Activated naive CD8-positive, alpha-beta T cell (primary cell): ENCODE results near the gene ATG2B.

ENCODE experiments used
- H3K27ac Mint-ChIP-seq: one replicate; pipeline ENCODE4 v1.8.0; 2021; ENCODE audit warnings: mixed read lengths
- H3K27me3 Mint-ChIP-seq: one replicate; pipeline ENCODE4 v1.8.0; 2021; ENCODE audit warnings: mixed read lengths
- H3K36me3 Mint-ChIP-seq: one replicate; pipeline ENCODE4 v1.8.0; 2021; ENCODE audit warnings: mixed read lengths
- H3K4me1 Mint-ChIP-seq: one replicate; pipeline ENCODE4 v1.8.0; 2021; ENCODE audit warnings: low read depth, mixed read lengths
- H3K4me3 Mint-ChIP-seq: one replicate; pipeline ENCODE4 v1.8.0; 2021; ENCODE audit warnings: mild to moderate bottlenecking, mixed read lengths
- H3K9me3 Mint-ChIP-seq: one replicate; pipeline ENCODE4 v1.8.0; 2021; ENCODE audit warnings: low read depth, mixed read lengths

ATG2B gene, protein sequence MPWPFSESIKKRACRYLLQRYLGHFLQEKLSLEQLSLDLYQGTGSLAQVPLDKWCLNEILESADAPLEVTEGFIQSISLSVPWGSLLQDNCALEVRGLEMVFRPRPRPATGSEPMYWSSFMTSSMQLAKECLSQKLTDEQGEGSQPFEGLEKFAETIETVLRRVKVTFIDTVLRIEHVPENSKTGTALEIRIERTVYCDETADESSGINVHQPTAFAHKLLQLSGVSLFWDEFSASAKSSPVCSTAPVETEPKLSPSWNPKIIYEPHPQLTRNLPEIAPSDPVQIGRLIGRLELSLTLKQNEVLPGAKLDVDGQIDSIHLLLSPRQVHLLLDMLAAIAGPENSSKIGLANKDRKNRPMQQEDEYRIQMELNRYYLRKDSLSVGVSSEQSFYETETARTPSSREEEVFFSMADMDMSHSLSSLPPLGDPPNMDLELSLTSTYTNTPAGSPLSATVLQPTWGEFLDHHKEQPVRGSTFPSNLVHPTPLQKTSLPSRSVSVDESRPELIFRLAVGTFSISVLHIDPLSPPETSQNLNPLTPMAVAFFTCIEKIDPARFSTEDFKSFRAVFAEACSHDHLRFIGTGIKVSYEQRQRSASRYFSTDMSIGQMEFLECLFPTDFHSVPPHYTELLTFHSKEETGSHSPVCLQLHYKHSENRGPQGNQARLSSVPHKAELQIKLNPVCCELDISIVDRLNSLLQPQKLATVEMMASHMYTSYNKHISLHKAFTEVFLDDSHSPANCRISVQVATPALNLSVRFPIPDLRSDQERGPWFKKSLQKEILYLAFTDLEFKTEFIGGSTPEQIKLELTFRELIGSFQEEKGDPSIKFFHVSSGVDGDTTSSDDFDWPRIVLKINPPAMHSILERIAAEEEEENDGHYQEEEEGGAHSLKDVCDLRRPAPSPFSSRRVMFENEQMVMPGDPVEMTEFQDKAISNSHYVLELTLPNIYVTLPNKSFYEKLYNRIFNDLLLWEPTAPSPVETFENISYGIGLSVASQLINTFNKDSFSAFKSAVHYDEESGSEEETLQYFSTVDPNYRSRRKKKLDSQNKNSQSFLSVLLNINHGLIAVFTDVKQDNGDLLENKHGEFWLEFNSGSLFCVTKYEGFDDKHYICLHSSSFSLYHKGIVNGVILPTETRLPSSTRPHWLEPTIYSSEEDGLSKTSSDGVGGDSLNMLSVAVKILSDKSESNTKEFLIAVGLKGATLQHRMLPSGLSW (N-terminal part only)

DNA sequence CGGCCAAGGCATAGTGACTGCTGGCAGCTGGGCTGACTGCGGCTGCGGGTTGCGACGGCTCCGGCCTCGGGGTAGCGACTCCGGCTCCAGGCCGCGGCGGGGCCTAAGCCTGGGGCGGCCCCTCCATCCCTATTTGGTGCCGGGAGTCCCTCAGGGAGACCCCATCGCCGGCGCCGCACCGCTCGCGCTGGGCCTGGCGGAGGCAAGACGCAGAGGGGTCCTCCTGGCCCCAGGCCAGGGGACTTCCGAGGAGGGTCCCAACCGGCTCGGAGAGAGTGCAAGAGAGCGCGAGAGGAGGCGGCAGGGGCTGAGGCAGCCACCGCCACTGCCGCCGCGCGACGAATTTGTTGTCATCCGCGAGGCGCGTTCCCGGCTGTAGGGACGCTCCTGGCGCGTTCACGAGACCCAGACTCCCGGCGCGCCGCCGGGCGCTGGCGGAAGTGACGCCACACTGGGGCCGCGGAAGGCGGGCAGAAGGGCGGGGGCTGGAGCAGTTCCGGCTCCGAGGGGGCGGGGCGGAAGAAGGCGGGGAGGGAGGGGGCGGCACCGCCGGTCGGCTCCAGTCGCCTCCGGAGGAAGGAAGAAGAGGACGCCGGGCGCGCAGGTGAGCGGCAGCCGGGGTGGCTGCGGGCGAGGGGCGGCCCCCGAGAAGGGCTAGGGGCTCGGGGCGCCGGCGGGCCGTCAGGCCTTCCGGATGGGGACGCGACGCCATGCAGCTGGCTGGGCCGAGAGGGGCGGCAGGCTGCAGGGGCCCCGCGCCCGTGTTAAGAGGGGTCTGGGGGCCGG is at the start of gene ATG2B, which contains the start of gene GSKIP:
Gene ATG2B (minus strand): TSS at position 377 of the 786 bp plus-strand sequence. CDS start 365 bp downstream, at position 12.
Gene GSKIP (plus strand): TSS at position 562 of the 786 bp plus-strand sequence. CDS start 18,722 bp downstream, outside the sequence.
- peak within 1 kb of the TSS; percentile 93 for H3K27ac Mint-ChIP-seq
- no peaks in the 10 kb centered on the region for H3K27me3 Mint-ChIP-seq
- H3K4me3 Mint-ChIP-seq = peak within 1 kb of the TSS; percentile 94
- peaks cover 5% of the 10 kb centered on the region for H3K36me3 Mint-ChIP-seq
- no peaks in the 10 kb centered on the region for H3K9me3 Mint-ChIP-seq
- peaks cover 57% of the 10 kb centered on the region for H3K4me1 Mint-ChIP-seq

DNA sequence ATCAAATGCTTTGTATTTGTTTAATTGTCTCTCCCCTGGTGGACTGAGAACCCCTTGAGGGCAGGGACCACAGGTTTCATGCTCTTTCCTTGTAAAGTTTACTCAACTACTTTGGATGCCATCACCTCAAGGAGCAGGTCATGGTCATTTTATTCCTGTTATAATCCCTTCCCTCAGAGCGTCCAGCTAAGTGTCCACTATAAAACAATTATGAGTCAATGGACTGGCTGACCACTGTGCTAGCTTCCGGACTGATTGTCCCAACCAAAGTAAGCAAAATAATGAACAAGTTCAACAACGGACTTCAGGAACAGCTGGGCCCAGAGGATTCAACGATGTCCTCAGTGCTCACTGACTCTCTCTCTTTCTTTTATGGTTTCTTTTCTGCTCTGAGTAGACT is 47.0 kb upstream of the ATG2B start:
- H3K9me3 Mint-ChIP-seq = no peaks in the 10 kb centered on the region
- H3K4me1 Mint-ChIP-seq = no peaks in the 10 kb centered on the region
- H3K27ac Mint-ChIP-seq = no peak overlapping the region
- no peaks in the 10 kb centered on the region for H3K27me3 Mint-ChIP-seq
- no peak overlapping the region for H3K4me3 Mint-ChIP-seq
- H3K36me3 Mint-ChIP-seq = no peaks in the 10 kb centered on the region

DNA sequence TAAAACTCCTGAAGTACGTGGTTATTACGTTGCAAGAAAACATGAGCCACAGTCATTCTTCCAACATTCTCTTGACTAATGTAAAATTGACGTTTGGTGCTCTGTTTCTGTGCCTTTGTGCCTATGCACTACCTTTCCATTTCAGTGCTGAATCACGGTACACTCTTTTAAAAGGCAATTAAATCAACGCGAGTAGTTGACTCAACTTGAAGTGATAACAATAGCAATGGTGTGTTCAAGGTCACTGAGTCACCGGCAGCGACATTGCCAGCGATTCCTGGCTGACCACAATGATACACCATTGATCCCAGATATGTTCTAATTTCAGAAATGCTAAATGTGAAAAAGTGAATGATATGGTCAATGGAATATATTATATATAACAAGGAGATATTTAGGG is 46.6 kb upstream of the ATG2B start:
- Mint-ChIP-seq H3K36me3 (no peaks in the 10 kb centered on the region), H3K27ac (no peak overlapping the region), H3K4me3 (no peak overlapping the region), H3K27me3 (no peaks in the 10 kb centered on the region), H3K9me3 (no peaks in the 10 kb centered on the region), H3K4me1 (no peaks in the 10 kb centered on the region)

DNA sequence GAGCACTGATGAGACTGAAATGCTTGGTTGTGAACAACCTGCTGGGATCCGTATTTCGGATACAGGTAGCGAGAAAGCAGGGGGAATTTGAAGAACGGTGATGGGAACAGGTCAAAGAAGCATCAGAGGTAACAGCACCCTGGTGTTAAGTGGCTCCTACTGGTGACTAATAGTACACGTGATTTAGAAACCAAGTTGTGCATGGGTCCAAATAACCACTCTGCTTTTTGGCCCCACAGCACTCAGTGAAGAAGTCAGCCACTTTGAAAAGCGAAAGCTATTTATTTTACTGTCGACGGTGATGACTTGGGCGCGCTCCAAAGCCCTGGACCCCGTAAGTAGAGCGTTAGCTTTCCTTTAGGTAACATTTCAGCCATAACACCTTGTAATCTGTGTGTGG is 45.5 kb upstream of the ATG2B start:
- no peaks in the 10 kb centered on the region for H3K36me3 Mint-ChIP-seq
- no peaks in the 10 kb centered on the region for H3K4me1 Mint-ChIP-seq
- H3K4me3 Mint-ChIP-seq = no peak overlapping the region
- no peaks in the 10 kb centered on the region for H3K9me3 Mint-ChIP-seq
- H3K27me3 Mint-ChIP-seq = no peaks in the 10 kb centered on the region
- no peak overlapping the region for H3K27ac Mint-ChIP-seq

DNA sequence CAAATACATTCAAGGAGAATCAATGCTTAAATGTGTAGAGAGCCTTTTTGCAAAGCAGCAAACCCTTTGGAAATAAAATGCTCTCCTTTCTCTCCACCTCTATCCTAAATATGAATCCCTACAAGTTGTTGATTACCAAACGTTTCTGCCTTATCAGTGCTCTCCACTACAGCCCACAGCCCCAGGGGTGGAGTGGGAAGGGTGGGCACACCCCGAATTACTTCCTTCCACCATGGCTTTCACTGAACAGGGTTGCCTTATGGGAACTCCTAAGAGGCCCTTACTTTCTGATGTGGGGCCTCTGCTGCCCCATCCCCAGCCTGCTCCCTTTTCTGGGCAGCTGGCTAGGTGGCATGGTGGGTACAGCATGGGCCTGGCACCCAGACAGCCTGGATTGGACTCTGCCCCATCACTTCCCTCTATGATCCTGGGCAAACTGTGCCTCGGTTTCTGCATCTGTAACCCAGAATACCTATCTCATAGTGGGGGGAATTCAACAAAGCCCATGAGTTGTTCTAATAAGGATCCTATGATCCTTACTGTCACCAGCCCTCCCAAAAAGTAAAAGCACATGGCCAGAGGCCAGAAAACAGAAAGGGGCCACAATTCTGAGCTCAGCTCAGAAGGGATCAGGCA is 44.9 kb upstream of the ATG2B start:
- H3K9me3 Mint-ChIP-seq = no peaks in the 10 kb centered on the region

DNA sequence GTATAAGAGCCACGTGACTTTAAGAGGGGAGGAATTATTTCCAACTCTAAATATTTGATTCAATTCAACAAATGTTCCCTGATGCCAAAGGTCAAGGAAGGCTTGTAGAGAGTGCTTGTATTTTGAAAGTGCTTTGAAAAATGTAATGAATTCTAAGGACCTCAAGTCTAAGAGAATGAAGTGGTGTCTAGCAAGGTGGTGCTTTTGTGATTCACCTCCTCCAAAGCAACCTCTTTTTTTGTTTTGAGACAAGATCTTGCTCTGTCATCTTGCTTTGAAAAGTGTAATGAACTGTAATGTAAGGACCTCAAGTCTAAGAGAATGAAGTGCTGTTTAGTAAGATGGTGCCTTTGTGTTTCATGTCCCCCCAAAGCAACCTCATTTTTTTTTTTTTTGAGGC is 42.5 kb upstream of the ATG2B start:
- Mint-ChIP-seq H3K9me3 (no peaks in the 10 kb centered on the region), H3K4me3 (no peak overlapping the region), H3K4me1 (no peaks in the 10 kb centered on the region), H3K36me3 (no peaks in the 10 kb centered on the region), H3K27me3 (no peaks in the 10 kb centered on the region), H3K27ac (no peak overlapping the region)

More for the DNA sequence above, 44.9 kb upstream of the ATG2B start:
- no peaks in the 10 kb centered on the region for H3K27me3 Mint-ChIP-seq
- H3K4me1 Mint-ChIP-seq = no peaks in the 10 kb centered on the region
- no peak overlapping the region for H3K4me3 Mint-ChIP-seq
- no peak overlapping the region for H3K27ac Mint-ChIP-seq
- H3K36me3 Mint-ChIP-seq = no peaks in the 10 kb centered on the region

DNA sequence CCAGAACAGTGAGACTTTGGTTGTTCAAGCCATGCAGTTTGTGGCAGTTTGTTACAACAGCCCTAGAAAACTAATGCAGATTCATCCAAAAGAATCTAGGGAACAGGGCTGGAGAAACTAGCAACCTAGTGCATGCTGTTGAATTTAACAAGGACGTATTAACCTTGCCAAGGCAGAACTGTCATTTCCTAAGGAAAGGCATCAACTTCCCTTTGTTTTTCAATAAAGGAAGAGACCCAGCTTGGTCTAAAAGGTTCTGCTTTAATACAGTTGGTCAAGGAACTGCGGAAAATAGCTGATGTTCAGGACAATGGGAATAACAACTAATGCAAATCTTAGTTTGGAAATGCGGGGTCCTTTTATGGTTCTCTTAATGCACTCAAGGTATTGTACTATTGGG is 40.3 kb upstream of the ATG2B start:
- no peaks in the 10 kb centered on the region for H3K27me3 Mint-ChIP-seq
- H3K36me3 Mint-ChIP-seq = no peaks in the 10 kb centered on the region
- H3K9me3 Mint-ChIP-seq = no peaks in the 10 kb centered on the region
- no peak overlapping the region for H3K27ac Mint-ChIP-seq
- H3K4me1 Mint-ChIP-seq = no peaks in the 10 kb centered on the region
- no peak overlapping the region for H3K4me3 Mint-ChIP-seq

DNA sequence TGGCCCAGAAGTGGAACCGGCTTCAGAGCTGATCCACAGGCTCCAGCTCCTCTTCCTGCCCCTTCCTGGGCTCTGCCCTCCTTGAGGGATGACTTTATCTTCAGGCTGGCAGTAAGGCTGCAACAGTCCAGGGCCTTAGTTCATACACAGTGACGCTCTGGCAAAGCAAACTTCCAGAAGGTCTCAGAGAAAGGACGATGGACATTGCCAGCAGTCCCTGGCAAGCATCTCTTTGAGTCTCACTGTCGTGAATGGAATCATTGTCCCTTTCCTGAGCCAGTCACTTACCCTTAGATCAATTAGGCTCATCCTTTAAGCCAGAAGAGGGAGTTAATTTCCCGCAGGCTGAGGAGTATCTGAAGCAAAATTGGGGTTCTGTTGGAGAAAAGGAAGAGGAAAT is 37.4 kb upstream of the ATG2B start:
- Mint-ChIP-seq H3K27me3 (no peaks in the 10 kb centered on the region), H3K36me3 (no peaks in the 10 kb centered on the region), H3K4me1 (no peaks in the 10 kb centered on the region), H3K9me3 (no peaks in the 10 kb centered on the region), H3K4me3 (no peak overlapping the region), H3K27ac (no peak overlapping the region)

DNA sequence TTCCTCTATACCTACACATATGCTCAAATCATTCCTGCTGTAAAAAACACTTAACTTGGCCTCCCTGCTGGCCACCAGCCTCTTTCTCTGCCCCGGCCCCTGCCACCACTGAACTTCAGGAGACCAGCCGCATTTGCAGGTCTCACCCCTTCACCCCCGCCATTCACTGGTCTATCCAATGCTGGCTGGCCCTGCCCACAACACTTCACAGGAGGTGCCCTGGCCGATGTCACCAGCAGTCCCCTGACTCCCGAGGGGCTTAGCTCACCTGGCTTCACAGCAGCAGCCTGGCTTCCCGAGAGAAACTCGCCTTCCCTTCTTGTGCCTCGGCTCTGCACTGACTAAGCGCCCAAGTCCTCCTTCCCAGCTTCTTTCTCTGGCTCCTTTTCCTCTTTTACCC is 36.3 kb upstream of the ATG2B start:
- H3K27ac Mint-ChIP-seq = no peak overlapping the region
- H3K27me3 Mint-ChIP-seq = peaks cover 3% of the 10 kb centered on the region
- no peaks in the 10 kb centered on the region for H3K9me3 Mint-ChIP-seq
- H3K36me3 Mint-ChIP-seq = no peaks in the 10 kb centered on the region
- no peaks in the 10 kb centered on the region for H3K4me1 Mint-ChIP-seq
- no peak overlapping the region for H3K4me3 Mint-ChIP-seq

DNA sequence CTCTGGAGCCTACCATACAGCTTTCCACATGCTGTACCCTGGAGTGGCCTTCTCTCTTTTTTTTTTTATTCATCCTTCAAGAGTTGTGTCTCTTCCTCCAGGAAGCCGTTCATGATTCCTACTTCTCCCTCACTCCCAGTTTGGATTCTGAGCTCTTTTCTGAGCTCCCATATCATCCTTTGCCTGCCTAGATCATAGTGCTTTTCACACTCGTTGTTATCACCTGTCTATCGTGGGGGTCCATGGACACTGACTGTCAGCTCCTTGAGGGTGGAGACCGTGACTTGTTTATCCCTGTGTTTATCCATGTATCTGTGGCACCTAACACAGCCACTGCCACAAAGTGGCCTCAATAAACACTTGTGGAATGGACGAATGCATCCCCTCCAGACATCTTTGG is 35.8 kb upstream of the ATG2B start:
- Mint-ChIP-seq H3K36me3 (no peaks in the 10 kb centered on the region), H3K27me3 (peaks cover 3% of the 10 kb centered on the region), H3K27ac (no peak overlapping the region), H3K9me3 (no peaks in the 10 kb centered on the region), H3K4me3 (no peak overlapping the region), H3K4me1 (no peaks in the 10 kb centered on the region)

DNA sequence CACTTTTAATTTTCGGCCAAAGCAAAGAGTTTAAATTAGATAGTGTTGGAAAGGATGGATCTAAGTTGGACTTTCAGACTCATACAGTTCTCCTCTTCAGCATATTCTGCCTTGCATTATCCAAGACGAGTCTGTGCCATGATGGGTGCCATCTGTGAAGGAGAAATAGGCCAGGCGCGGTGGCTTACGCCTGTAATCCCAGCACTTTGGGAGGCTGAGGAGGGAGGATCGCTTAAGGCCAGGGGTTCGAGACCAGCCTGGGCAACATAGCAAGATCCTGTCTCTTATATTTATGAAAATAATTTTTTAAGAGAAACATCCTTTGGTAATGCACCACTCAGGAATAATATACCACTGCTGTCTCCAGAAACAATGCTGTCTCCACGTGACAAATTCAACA is 35.3 kb upstream of the ATG2B start:
- Mint-ChIP-seq H3K4me1 (no peaks in the 10 kb centered on the region), H3K36me3 (no peaks in the 10 kb centered on the region), H3K27me3 (peaks cover 3% of the 10 kb centered on the region), H3K27ac (no peak overlapping the region), H3K4me3 (no peak overlapping the region), H3K9me3 (no peaks in the 10 kb centered on the region)

DNA sequence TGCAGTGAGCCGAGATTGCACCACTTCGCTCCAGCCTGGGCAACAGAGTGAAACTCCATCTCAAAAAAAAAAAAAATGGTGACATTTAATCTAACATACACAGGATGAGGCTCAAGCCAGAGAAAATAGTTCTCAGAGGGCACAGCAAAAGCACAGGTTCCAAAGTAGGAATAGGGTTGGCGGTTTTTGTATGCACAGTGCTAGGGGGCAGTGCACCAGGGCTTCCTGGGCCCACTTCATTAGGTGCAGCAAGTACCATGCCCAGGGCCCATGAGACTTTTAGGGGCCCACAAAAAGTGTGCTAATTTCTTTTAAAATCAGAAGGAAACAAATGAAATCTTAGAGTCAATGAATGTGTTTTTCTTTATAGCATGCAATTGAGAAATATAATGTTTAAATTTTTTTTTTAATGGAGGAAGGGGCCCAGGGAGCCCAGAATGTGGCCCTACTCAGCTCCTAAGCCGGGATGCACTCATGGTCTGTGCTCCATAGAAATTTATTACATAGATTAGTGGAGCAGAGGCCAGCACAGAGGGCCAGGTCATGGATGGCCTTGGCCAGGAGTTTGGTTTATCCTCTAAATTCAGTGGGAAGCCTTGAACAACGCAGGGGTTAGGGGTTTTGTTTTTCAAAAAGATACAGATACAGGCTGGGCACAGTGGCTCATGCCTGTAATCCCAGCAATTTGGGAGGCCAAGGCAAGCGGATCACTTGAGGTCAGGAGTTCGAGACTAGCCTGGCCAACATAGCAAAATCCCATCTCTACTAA is 31.1 kb upstream of the ATG2B start:
- no peaks in the 10 kb centered on the region for H3K36me3 Mint-ChIP-seq
- peaks cover 6% of the 10 kb centered on the region for H3K27me3 Mint-ChIP-seq
- H3K4me3 Mint-ChIP-seq = no peak overlapping the region
- H3K27ac Mint-ChIP-seq = no peak overlapping the region
- H3K9me3 Mint-ChIP-seq = no peaks in the 10 kb centered on the region
- peaks cover 9% of the 10 kb centered on the region for H3K4me1 Mint-ChIP-seq

DNA sequence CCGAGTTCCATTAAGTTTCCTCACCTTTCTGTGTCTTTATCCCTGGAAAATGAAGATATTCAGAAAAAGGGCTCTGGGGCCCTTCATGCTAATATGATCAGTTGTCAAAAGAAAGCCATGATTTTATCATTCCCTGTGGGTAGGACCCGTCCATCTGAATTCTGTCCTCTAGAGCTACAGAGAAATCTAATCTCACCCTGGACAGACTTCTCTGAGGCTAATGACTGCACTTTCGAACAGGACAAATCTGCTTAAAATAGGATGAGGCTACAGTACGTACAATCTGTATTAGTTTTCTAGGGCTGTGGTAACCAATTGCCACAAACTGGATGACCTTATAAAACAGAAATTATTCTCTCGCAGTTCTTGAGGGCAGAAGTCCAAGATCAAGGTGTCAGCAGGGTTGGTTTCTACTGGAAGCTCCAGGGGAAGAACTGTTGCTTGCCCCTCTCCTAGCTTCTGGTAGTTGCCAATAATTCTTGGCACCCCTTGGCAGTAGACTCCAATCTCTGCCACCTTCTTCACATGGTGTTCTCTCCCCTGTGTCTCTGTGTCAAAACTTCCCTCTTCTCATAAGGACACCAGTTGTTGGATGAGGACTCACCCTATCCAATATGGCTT is 30.0 kb upstream of the ATG2B start:
- H3K4me1 Mint-ChIP-seq = peaks cover 9% of the 10 kb centered on the region
- H3K9me3 Mint-ChIP-seq = no peaks in the 10 kb centered on the region
- H3K36me3 Mint-ChIP-seq = no peaks in the 10 kb centered on the region
- H3K27me3 Mint-ChIP-seq = peaks cover 8% of the 10 kb centered on the region
- peak overlapping the region; percentile 82 for H3K4me3 Mint-ChIP-seq
- H3K27ac Mint-ChIP-seq = no peak overlapping the region
